KMS-11 (cell line): Measurements from ENCODE around the gene SINHCAF.

Experiments
- H2AFZ ChIP-seq: fragments of 200-600 bp; sonication (generic); 2 replicates; pipeline ENCODE4 v1.6.1; 2016; ENCODE audit warnings: antibody characterized with exemption, mixed run types, low read depth
- H3K27ac ChIP-seq: fragments of 200-600 bp; sonication (generic); 2 replicates; pipeline ENCODE4 v1.6.1; 2016; ENCODE audit warnings: mild to moderate bottlenecking, mixed run types
- H3K27me3 ChIP-seq: fragments of 200-600 bp; sonication (generic); 2 replicates; pipeline ENCODE4 v1.6.1; 2017; ENCODE audit warnings: mild to moderate bottlenecking, low read depth, mixed run types, moderate library complexity; ENCODE audit not compliant: insufficient read depth
- H3K36me3 ChIP-seq: fragments of 200-600 bp; sonication (generic); 2 replicates; pipeline ENCODE4 v1.6.1; 2017; ENCODE audit warnings: mild to moderate bottlenecking, mixed run types; ENCODE audit not compliant: insufficient read depth
- H3K4me1 ChIP-seq: fragments of 200-600 bp; sonication (generic); 2 replicates; pipeline ENCODE4 v1.6.1; 2016; ENCODE audit warnings: mild to moderate bottlenecking, low read depth, mixed run types; ENCODE audit not compliant: poor library complexity, severe bottlenecking
- H3K4me2 ChIP-seq: fragments of 200-600 bp; sonication (generic); 2 replicates; pipeline ENCODE4 v1.7.0; 2016; ENCODE audit warnings: mild to moderate bottlenecking, mixed run types
- H3K4me3 ChIP-seq: fragments of 200-600 bp; sonication (generic); IDR thresholded peaks from 2 replicates; pipeline ENCODE4 v1.6.1; 2017; ENCODE audit warnings: low read depth, low read length, mixed read lengths; ENCODE audit not compliant: insufficient read depth
- H3K79me2 ChIP-seq: fragments of 200-600 bp; sonication (generic); 2 replicates; pipeline ENCODE4 v1.6.1; 2016; ENCODE audit warnings: low read depth, mixed run types; ENCODE audit not compliant: insufficient read depth
- H3K9ac ChIP-seq: fragments of 200-600 bp; sonication (generic); 2 replicates; pipeline ENCODE4 v1.6.1; 2016; ENCODE audit warnings: mild to moderate bottlenecking, mixed run types
- H4K20me1 ChIP-seq: fragments of 200-600 bp; sonication (generic); 2 replicates; pipeline ENCODE4 v1.6.1; 2016; ENCODE audit warnings: mild to moderate bottlenecking, mixed run types; ENCODE audit not compliant: insufficient read depth
- TF ChIP-seq, protein P1 (sequence below): fragments of 200-600 bp; sonication (generic); conservative IDR thresholded peaks from 2 replicates; pipeline ENCODE4 v1.6.1; 2017; ENCODE audit warnings: low read depth, mild to moderate bottlenecking, antibody characterized with exemption, low read length, moderate library complexity, mixed read lengths

SINHCAF gene

DNA sequence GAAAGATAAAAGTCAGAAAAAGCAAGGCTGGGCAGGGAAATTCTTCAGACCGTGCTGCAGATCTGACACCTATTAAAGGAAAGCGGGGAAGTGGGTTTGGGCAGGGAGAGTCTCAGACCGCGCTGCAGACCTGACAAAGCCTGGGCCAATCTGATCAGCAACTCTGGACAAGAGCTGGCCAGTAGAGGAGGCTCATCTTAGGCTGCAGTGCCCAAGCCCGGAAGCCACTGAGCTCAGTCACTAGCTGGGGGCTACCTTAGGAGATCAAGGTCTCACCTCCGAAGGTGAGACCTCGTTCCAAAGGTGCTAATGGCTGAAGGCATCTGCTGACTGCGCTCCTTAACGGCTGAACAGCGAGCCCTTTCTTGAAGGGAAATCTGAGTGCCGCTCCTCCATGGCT lies 60.2 kb downstream of the SINHCAF start:
- no peak overlapping the region for H3K9ac ChIP-seq
- H3K4me3 ChIP-seq: no peak overlapping the region
- H3K4me1 ChIP-seq: no peaks in the 10 kb centered on the region
- H3K27me3 ChIP-seq: no peaks in the 10 kb centered on the region
- TF ChIP-seq, protein P1, sequence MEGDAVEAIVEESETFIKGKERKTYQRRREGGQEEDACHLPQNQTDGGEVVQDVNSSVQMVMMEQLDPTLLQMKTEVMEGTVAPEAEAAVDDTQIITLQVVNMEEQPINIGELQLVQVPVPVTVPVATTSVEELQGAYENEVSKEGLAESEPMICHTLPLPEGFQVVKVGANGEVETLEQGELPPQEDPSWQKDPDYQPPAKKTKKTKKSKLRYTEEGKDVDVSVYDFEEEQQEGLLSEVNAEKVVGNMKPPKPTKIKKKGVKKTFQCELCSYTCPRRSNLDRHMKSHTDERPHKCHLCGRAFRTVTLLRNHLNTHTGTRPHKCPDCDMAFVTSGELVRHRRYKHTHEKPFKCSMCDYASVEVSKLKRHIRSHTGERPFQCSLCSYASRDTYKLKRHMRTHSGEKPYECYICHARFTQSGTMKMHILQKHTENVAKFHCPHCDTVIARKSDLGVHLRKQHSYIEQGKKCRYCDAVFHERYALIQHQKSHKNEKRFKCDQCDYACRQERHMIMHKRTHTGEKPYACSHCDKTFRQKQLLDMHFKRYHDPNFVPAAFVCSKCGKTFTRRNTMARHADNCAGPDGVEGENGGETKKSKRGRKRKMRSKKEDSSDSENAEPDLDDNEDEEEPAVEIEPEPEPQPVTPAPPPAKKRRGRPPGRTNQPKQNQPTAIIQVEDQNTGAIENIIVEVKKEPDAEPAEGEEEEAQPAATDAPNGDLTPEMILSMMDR: no peak
- H3K4me2 ChIP-seq: no peak overlapping the region
- H2AFZ ChIP-seq: no peak overlapping the region
- H3K27ac ChIP-seq: no peak overlapping the region
- H4K20me1 ChIP-seq: no peaks in the 10 kb centered on the region
- no peaks in the 10 kb centered on the region for H3K79me2 ChIP-seq
- no peaks in the 10 kb centered on the region for H3K36me3 ChIP-seq

DNA sequence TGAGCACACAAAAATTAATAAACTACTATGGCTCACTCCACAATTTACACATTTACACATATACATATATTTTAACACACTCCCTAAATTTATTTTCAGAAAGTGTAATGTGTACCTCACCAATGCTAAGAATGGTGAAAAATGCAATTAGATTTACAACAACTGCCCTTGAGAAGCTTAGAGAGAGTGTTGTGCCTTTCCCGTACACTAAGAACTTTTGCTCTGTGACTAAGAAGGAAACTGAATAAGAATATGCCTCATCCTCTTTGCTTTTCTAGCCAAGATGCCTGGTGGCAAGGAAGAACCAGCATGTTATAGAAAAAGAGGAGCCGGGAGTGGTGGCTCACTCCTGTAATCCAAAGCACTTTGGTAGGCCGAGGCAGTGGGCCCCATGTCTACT lies 62.3 kb downstream of the SINHCAF start:
- Histone ChIP-seq H3K36me3 (no peaks in the 10 kb centered on the region), H3K9ac (no peak overlapping the region), H2AFZ (no peak overlapping the region), H3K4me2 (no peak overlapping the region), H3K4me1 (no peaks in the 10 kb centered on the region), H3K79me2 (no peaks in the 10 kb centered on the region), H3K27me3 (no peaks in the 10 kb centered on the region), H3K4me3 (no peak overlapping the region), H4K20me1 (no peaks in the 10 kb centered on the region), H3K27ac (no peak overlapping the region)
- TF ChIP-seq, protein P1: no peak

DNA sequence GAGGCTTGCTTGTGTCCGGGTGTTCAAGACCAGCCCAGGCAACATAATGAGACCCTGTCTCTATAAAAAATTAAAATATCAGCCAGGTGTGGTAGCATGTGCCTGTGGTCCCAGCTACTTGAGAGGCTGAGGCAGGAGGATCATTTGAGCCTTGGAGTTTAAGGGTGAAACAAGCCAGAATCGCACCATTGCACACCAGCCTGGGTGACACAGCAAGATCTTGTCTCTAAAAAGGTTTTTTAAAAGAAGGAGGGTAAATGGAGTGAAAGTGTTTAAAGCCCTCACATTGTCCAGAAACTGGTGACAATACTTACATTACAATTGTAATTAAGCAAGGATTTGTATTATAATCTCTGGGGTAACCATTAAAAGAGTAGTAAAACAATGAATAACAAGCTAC lies 64.2 kb downstream of the SINHCAF start:
- Histone ChIP-seq H3K4me2 (no peak overlapping the region), H3K9ac (no peak overlapping the region), H3K79me2 (no peaks in the 10 kb centered on the region), H4K20me1 (no peaks in the 10 kb centered on the region), H3K4me1 (no peaks in the 10 kb centered on the region), H2AFZ (no peak overlapping the region), H3K36me3 (no peaks in the 10 kb centered on the region), H3K27ac (no peak overlapping the region), H3K27me3 (no peaks in the 10 kb centered on the region), H3K4me3 (no peak overlapping the region)
- TF ChIP-seq, protein P1: no peak

DNA sequence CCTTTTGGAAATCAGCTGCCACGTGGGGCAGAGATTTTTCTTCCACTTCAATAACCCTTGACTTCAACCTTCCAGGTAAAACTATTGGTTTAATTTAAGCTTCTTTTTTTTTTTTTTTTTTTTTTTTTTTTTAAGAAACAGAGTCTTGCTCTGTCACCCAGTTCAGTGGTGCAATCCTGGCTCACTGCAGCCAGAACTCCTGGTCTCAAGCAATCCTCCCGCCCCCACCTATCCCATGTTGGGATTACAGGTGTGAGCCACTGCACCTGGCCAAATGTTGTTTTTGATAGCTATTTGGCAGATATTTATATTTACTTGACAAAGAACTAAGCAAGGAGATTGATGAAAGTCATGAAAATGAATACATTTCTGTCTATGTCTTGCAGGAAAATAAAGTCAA lies 65.1 kb downstream of the SINHCAF start:
- Histone ChIP-seq H3K4me2 (no peak overlapping the region), H2AFZ (no peak overlapping the region), H3K4me3 (no peak overlapping the region), H3K4me1 (no peaks in the 10 kb centered on the region), H3K36me3 (no peaks in the 10 kb centered on the region), H3K79me2 (no peaks in the 10 kb centered on the region), H4K20me1 (no peaks in the 10 kb centered on the region), H3K27me3 (no peaks in the 10 kb centered on the region), H3K27ac (no peak overlapping the region), H3K9ac (no peak overlapping the region)
- TF ChIP-seq, protein P1: no peak
